ENCODE measurements around the gene GALNT2.

DNA sequence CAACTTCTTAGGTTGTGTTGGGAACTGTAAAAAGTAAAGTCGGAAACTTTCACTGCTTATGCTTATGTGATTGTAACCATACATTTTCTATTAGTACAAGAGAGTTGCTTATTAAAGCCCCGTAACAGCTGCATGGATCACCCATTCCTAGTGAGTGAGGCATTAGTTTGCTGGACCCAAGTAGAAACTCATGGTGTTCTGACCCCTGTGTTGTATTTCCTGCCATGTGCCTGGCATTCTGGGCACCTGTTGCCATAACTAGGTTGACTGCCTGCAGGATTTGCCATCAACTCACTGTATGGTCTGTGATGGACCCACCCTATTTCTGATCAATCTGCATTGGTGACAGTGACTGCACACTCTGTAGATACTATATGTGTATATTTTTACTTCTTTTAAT, 186.1 kb downstream of the GALNT2 start:
- TF ChIP-seq, protein P1, sequence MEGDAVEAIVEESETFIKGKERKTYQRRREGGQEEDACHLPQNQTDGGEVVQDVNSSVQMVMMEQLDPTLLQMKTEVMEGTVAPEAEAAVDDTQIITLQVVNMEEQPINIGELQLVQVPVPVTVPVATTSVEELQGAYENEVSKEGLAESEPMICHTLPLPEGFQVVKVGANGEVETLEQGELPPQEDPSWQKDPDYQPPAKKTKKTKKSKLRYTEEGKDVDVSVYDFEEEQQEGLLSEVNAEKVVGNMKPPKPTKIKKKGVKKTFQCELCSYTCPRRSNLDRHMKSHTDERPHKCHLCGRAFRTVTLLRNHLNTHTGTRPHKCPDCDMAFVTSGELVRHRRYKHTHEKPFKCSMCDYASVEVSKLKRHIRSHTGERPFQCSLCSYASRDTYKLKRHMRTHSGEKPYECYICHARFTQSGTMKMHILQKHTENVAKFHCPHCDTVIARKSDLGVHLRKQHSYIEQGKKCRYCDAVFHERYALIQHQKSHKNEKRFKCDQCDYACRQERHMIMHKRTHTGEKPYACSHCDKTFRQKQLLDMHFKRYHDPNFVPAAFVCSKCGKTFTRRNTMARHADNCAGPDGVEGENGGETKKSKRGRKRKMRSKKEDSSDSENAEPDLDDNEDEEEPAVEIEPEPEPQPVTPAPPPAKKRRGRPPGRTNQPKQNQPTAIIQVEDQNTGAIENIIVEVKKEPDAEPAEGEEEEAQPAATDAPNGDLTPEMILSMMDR (IDR thresholded peaks at IDR 0.05; ENCODE audit: insufficient read depth, low read length), result no peak
- TF ChIP-seq, protein P2, sequence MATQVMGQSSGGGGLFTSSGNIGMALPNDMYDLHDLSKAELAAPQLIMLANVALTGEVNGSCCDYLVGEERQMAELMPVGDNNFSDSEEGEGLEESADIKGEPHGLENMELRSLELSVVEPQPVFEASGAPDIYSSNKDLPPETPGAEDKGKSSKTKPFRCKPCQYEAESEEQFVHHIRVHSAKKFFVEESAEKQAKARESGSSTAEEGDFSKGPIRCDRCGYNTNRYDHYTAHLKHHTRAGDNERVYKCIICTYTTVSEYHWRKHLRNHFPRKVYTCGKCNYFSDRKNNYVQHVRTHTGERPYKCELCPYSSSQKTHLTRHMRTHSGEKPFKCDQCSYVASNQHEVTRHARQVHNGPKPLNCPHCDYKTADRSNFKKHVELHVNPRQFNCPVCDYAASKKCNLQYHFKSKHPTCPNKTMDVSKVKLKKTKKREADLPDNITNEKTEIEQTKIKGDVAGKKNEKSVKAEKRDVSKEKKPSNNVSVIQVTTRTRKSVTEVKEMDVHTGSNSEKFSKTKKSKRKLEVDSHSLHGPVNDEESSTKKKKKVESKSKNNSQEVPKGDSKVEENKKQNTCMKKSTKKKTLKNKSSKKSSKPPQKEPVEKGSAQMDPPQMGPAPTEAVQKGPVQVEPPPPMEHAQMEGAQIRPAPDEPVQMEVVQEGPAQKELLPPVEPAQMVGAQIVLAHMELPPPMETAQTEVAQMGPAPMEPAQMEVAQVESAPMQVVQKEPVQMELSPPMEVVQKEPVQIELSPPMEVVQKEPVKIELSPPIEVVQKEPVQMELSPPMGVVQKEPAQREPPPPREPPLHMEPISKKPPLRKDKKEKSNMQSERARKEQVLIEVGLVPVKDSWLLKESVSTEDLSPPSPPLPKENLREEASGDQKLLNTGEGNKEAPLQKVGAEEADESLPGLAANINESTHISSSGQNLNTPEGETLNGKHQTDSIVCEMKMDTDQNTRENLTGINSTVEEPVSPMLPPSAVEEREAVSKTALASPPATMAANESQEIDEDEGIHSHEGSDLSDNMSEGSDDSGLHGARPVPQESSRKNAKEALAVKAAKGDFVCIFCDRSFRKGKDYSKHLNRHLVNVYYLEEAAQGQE (IDR thresholded peaks at IDR 0.05; ENCODE audit: insufficient replicate concordance, low read depth), result no peak
- TF ChIP-seq POLR2AphosphoS5 (IDR thresholded peaks at IDR 0.05; ENCODE audit: low read depth) (no peak), GABPA (IDR thresholded peaks at IDR 0.05; ENCODE audit: low read depth) (no peak), SPI1 (IDR thresholded peaks at IDR 0.05; ENCODE audit: borderline replicate concordance, low read depth) (no peak)
